ENCODE data around the gene ABCA4. TPM values are rescaled to one million over a fixed set of nuclear protein-coding genes. Genes with fewer than 3 reads are reported as not detected.

Gene ABCA4
- total RNA-seq, 1 experiment from 2014 or later = 0.09 TPM

DNA sequence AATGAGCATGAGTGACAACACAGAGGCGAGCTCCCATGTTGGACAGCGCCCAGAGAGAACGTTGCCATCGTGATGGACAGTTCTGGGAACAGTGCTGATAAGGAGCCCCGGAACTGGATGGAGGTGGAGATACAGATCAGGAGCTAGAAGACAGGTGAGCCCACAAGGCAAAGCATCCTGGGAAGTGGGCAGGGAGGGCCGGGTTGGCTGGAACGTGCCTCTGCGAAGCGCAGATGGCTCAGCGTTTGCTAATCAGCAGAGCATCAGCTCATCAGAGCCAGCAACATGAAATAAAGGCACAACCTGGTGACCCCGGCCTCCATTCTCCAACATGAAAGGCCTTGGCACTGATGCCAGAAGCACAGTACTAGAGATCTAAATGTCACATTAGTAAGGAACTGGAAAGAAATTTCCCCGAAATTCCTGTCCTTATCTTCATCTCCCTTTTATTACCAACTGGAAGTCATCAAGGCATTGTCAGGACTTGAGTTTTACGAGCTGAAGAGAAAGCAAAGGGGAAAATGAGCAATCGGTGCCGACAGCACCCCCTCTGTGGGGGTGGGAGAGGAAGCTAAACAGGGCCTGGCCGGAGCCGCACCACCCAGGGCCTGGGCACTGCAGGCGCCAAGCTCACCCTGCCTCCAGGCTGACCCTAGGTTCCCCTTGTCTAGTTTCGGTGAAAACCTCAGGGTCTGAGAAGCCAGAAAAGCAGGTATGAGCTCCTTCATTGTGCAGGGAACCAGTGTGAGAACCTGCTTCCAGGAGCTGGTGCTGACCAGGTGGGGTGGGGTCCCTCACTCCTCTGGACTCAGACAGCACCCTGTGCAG, 19.9 kb downstream of the ABCA4 start:
- no peak for TF ChIP-seq FOXJ3 (CRISPR knock-in tag; IDR thresholded peaks at IDR 0.05; ENCODE audit: borderline replicate concordance)
- TF ChIP-seq, protein P1, sequence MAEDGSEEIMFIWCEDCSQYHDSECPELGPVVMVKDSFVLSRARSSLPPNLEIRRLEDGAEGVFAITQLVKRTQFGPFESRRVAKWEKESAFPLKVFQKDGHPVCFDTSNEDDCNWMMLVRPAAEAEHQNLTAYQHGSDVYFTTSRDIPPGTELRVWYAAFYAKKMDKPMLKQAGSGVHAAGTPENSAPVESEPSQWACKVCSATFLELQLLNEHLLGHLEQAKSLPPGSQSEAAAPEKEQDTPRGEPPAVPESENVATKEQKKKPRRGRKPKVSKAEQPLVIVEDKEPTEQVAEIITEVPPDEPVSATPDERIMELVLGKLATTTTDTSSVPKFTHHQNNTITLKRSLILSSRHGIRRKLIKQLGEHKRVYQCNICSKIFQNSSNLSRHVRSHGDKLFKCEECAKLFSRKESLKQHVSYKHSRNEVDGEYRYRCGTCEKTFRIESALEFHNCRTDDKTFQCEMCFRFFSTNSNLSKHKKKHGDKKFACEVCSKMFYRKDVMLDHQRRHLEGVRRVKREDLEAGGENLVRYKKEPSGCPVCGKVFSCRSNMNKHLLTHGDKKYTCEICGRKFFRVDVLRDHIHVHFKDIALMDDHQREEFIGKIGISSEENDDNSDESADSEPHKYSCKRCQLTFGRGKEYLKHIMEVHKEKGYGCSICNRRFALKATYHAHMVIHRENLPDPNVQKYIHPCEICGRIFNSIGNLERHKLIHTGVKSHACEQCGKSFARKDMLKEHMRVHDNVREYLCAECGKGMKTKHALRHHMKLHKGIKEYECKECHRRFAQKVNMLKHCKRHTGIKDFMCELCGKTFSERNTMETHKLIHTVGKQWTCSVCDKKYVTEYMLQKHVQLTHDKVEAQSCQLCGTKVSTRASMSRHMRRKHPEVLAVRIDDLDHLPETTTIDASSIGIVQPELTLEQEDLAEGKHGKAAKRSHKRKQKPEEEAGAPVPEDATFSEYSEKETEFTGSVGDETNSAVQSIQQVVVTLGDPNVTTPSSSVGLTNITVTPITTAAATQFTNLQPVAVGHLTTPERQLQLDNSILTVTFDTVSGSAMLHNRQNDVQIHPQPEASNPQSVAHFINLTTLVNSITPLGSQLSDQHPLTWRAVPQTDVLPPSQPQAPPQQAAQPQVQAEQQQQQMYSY (CRISPR knock-in tag; IDR thresholded peaks at IDR 0.05) = 0 out of 2 replicates have a peak, but pooled peaks have one; percentile 37
- TF ChIP-seq, protein P2, sequence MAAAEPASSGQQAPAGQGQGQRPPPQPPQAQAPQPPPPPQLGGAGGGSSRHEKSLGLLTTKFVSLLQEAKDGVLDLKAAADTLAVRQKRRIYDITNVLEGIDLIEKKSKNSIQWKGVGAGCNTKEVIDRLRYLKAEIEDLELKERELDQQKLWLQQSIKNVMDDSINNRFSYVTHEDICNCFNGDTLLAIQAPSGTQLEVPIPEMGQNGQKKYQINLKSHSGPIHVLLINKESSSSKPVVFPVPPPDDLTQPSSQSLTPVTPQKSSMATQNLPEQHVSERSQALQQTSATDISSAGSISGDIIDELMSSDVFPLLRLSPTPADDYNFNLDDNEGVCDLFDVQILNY (CRISPR knock-in tag; IDR thresholded peaks at IDR 0.05) = no peak
- TF ChIP-seq ARID4B (CRISPR knock-in tag; IDR thresholded peaks at IDR 0.05; ENCODE audit: borderline replicate concordance) = no peak
- TF ChIP-seq ZNF263 (CRISPR knock-in tag; IDR thresholded peaks at IDR 0.05; ENCODE audit: low read depth) = no peak
- TF ChIP-seq, protein P3, sequence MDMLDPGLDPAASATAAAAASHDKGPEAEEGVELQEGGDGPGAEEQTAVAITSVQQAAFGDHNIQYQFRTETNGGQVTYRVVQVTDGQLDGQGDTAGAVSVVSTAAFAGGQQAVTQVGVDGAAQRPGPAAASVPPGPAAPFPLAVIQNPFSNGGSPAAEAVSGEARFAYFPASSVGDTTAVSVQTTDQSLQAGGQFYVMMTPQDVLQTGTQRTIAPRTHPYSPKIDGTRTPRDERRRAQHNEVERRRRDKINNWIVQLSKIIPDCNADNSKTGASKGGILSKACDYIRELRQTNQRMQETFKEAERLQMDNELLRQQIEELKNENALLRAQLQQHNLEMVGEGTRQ (CRISPR knock-in tag; IDR thresholded peaks at IDR 0.05) = no peak
- H3K9me3 Mint-ChIP-seq = no peaks in the 10 kb centered on the region
- ATAC-seq (no peak), DNase-seq (ENCODE audit: low spot score) (no peak)
- H3K36me3 Mint-ChIP-seq = no peaks in the 10 kb centered on the region
- H3K4me1 Mint-ChIP-seq = peaks cover 26% of the 10 kb centered on the region
- POLR2A ChIA-PET = no interaction called here
- peaks cover 5% of the 10 kb centered on the region for H3K27me3 Mint-ChIP-seq (ENCODE audit: low read depth)
- CTCF ChIA-PET = interaction anchor here (1.1 to 1.5 kb wide), 2 partner anchors 38 to 39 kb away, joined by 3 read pairs; no protein-coding TSS in a partner anchor
- no peak overlapping the region for H3K27ac Mint-ChIP-seq
- no peak overlapping the region for H3K4me3 Mint-ChIP-seq

DNA sequence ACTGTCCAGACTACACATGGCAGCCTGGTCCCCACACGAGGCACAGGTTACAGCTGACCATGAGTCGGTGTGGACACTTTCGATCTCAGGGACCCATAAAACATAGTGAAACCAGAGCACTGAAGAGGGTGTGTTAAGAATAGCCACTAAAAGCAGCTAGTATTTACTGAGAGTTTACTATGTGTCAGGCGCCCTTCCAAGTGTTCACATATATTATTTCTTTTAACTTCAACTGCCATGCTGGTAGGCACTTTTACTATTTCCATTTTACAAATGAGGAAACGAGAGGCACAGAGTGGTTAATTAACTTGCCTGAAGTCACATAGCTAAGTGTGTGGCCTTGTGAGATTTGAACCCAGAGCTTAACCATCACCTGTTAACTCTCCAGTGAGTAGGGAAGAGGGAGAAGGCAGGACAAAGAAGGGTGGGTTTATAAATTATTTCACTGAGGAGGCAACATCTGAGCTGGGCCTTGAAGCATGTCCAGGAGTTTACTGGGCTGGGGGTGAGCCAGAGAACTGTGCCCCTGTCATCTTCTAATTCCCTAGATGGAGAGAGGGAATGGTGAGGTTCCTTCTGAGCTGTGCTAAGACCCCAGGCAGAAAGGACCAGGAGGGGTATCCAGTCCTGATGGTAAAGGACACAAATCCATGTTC, 20.7 kb downstream of the ABCA4 start:
- POLR2A ChIA-PET = no interaction called here
- H3K4me3 Mint-ChIP-seq = no peak overlapping the region
- H3K4me1 Mint-ChIP-seq = peaks cover 25% of the 10 kb centered on the region
- H3K9me3 Mint-ChIP-seq = no peaks in the 10 kb centered on the region
- H3K36me3 Mint-ChIP-seq = no peaks in the 10 kb centered on the region
- no peak overlapping the region for H3K27ac Mint-ChIP-seq
- H3K27me3 Mint-ChIP-seq (ENCODE audit: low read depth) = peaks cover 2% of the 10 kb centered on the region; the same call in 1 of the 2 replicates
- TF ChIP-seq RORB (CRISPR knock-in tag; IDR thresholded peaks at IDR 0.05) = no peak
- DNase-seq (ENCODE audit: low spot score) = no peak
- CTCF ChIA-PET = interaction anchor here (1.5 kb wide), 1 partner anchor 39 kb away, joined by 3 read pairs; no protein-coding TSS in a partner anchor
- no peak for ATAC-seq

DNA sequence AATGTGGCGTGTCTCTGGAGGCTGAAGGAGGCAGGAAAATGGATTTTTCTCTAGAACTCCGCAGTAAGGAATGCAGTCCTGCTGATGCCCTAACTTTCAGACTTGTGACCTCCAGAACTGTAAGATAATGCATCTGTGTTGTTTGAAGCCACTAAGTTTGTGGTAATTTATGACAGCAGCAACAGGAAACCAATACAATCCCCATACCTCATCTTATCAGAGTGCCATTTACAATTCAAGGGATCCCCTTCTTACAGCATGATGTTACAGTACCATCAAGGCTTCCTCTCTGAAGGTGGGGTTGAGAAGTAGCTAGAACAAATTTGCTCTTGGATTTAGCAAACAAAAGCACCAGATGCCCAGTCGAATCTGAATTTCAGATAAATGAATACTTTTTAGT, 21.6 kb downstream of the ABCA4 start:
- ChIA-PET CTCF (interaction anchor here (1.5 kb wide), 1 partner anchor 38 kb away, joined by 3 read pairs; no protein-coding TSS in a partner anchor), POLR2A (no interaction called here)
- Mint-ChIP-seq H3K9me3 (no peaks in the 10 kb centered on the region), H3K27ac (no peak overlapping the region), H3K36me3 (no peaks in the 10 kb centered on the region), H3K27me3 (ENCODE audit: low read depth) (no peaks in the 10 kb centered on the region; the same call in 1 of the 2 replicates), H3K4me3 (no peak overlapping the region), H3K4me1 (peaks cover 25% of the 10 kb centered on the region)
- DNase-seq (ENCODE audit: low spot score) = no peak
- no peak for ATAC-seq
- no peak for TF ChIP-seq AFF4 (CRISPR knock-in tag; IDR thresholded peaks at IDR 0.05; ENCODE audit: borderline replicate concordance)
- no peak for TF ChIP-seq E2F1 (CRISPR knock-in tag; IDR thresholded peaks at IDR 0.05)
- TF ChIP-seq FOXK1 (CRISPR knock-in tag; IDR thresholded peaks at IDR 0.05) = no peak
- TF ChIP-seq, protein P4, sequence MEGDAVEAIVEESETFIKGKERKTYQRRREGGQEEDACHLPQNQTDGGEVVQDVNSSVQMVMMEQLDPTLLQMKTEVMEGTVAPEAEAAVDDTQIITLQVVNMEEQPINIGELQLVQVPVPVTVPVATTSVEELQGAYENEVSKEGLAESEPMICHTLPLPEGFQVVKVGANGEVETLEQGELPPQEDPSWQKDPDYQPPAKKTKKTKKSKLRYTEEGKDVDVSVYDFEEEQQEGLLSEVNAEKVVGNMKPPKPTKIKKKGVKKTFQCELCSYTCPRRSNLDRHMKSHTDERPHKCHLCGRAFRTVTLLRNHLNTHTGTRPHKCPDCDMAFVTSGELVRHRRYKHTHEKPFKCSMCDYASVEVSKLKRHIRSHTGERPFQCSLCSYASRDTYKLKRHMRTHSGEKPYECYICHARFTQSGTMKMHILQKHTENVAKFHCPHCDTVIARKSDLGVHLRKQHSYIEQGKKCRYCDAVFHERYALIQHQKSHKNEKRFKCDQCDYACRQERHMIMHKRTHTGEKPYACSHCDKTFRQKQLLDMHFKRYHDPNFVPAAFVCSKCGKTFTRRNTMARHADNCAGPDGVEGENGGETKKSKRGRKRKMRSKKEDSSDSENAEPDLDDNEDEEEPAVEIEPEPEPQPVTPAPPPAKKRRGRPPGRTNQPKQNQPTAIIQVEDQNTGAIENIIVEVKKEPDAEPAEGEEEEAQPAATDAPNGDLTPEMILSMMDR (IDR thresholded peaks at IDR 0.05) = no peak

Measured in WTC11 (cell line).